ENCODE measurements around the gene MBTPS1. TPM values are rescaled to one million over a fixed set of nuclear protein-coding genes. Genes with fewer than 3 reads are reported as not detected.

The MBTPS1 gene
- total and polyA plus RNA-seq, 9 of the 15 experiments (the other 6 are each of a cell fraction or from before 2014, with no cell fraction given) = 2.8 to 57.6 (median 43.8) TPM

GRCh38 chr16:84144859-84145639, 28.3 kb upstream of the MBTPS1 start, which contains the start of the genes DNAAF1 and HSDL1 (continued):
- 0 out of 2 replicates have a peak, but pooled peaks have one; percentile 19 for TF ChIP-seq SP1 (CRISPR knock-in tag; IDR thresholded peaks at IDR 0.05)
- no peak for TF ChIP-seq MGA (IDR thresholded peaks at IDR 0.05)
- peak in 1 of 2 experiments; percentile 88; a peak in 2 of 4 replicates for TF ChIP-seq CSDE1 (IDR thresholded peaks at IDR 0.05)
- no peak for TF ChIP-seq ZNF384 (IDR thresholded peaks at IDR 0.05; ENCODE audit: low read depth, low read length)
- no peak for TF ChIP-seq STAT5B (CRISPR knock-in tag; IDR thresholded peaks at IDR 0.05)
- TF ChIP-seq, protein P1, sequence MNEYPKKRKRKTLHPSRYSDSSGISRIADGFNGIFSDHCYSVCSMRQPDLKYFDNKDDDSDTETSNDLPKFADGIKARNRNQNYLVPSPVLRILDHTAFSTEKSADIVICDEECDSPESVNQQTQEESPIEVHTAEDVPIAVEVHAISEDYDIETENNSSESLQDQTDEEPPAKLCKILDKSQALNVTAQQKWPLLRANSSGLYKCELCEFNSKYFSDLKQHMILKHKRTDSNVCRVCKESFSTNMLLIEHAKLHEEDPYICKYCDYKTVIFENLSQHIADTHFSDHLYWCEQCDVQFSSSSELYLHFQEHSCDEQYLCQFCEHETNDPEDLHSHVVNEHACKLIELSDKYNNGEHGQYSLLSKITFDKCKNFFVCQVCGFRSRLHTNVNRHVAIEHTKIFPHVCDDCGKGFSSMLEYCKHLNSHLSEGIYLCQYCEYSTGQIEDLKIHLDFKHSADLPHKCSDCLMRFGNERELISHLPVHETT (CRISPR knock-in tag; conservative IDR thresholded peaks at IDR 0.05 in 1 of 2, IDR thresholded peaks at IDR 0.05 in 1 of 2) = peak in 1 of 2 experiments; percentile 81; a peak in 2 of 4 replicates
- TF ChIP-seq, protein P2, sequence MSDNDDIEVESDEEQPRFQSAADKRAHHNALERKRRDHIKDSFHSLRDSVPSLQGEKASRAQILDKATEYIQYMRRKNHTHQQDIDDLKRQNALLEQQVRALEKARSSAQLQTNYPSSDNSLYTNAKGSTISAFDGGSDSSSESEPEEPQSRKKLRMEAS (CRISPR knock-in tag; IDR thresholded peaks at IDR 0.05) = peak; percentile 69; the same call in 1 of the 2 replicates
- no peak for TF ChIP-seq CBFA2T2 (conservative IDR thresholded peaks at IDR 0.05)
- TF ChIP-seq MTA1 (IDR thresholded peaks at IDR 0.05; ENCODE audit: borderline replicate concordance) = no peak
- no peak for TF ChIP-seq NFATC3 (IDR thresholded peaks at IDR 0.05)
- no peak for TF ChIP-seq PHB (CRISPR knock-in tag; IDR thresholded peaks at IDR 0.05)
- no peak for TF ChIP-seq BRD4 (IDR thresholded peaks at IDR 0.05)
- TF ChIP-seq HBP1 (CRISPR knock-in tag; IDR thresholded peaks at IDR 0.05) = no peak
